PFSK-1 (cell line): ENCODE data around the gene CHADL.

Source experiments
- POLR2AphosphoS5 ChIP-seq: IDR thresholded peaks from 2 replicates; pipeline ENCODE4 v1.6.1; 2012; ENCODE audit warnings: low read depth, mild to moderate bottlenecking, control low read depth, low read length, moderate library complexity
- REST ChIP-seq, 2 experiments: IDR thresholded peaks; 2 replicates each; pipeline versions ENCODE4 v1.6.1 to v1.8.0; 2011 to 2012; ENCODE audit warnings: low read depth in 2 of 2, low read length in 2 of 2, control low read depth in 1 of 2, inconsistent platforms in 1 of 2, mild to moderate bottlenecking in 1 of 2, moderate library complexity in 1 of 2; ENCODE audit not compliant: insufficient read depth in 1 of 2
- SIN3A ChIP-seq: IDR thresholded peaks from 2 replicates; pipeline ENCODE4 v1.6.1; 2012; ENCODE audit warnings: mild to moderate bottlenecking, low read length, moderate library complexity, borderline replicate concordance; ENCODE audit not compliant: insufficient read depth
- TAF1 ChIP-seq: IDR thresholded peaks from 2 replicates; pipeline ENCODE4 v1.6.1; 2012; ENCODE audit warnings: low read length, control low read depth, borderline replicate concordance; ENCODE audit not compliant: insufficient read depth

GRCh38 chr22:41226723-41227655, 13.7 kb downstream of the CHADL start:
- TF ChIP-seq TAF1: no peak
- no peak for TF ChIP-seq REST (IDR thresholded peaks at IDR 0.05; ENCODE audit: insufficient read depth in 1 of 2, low read depth in 2 of 2, low read length in 2 of 2)
- TF ChIP-seq SIN3A: no peak
- TF ChIP-seq POLR2AphosphoS5: no peak
